HepG2 (cell line): ENCODE results near the gene DLL1. TPM values are rescaled to one million over a fixed set of nuclear protein-coding genes. Genes with fewer than 3 reads are reported as not detected.

ENCODE experiments used
- ATAC-seq: fragments of 200-7000 bp; cut with Tn5 transposase; 3 replicates; pipeline ENCODE4 v1.9.1; 2020; ENCODE audit warnings: mild to moderate bottlenecking, moderate library complexity
- BruUV-seq: library from RNA; stranded (reverse); fragments of 400-500 nt; replicated peaks from 2 replicates; lab custom pipeline; 2021; lab: Mats Ljungman, UMichigan
- CTCF ChIA-PET: fragments of 300-600 bp; formaldehyde crosslinking; extraction: SDS; loops from one replicate; lab custom pipeline; 2021; ENCODE audit warnings: low total read pairs, inconsistent platforms, low intra/inter-chr PET ratio; lab: Yijun Ruan, JAX
- POLR2A ChIA-PET: fragments of 350-600 bp; sonication (Branson Sonifier 250); formaldehyde crosslinking; loops from one replicate; lab custom pipeline; 2020; ENCODE audit warnings: antibody characterized with exemption, inconsistent platforms; lab: Yijun Ruan, JAX
- DNase-seq: peaks from one replicate; pipeline ENCODE4 v3.0.0-alpha.2; 2015; ENCODE audit warnings: low spot score
- FAIRE-seq: peaks from 3 replicates; lab custom pipeline; 2011; peaks lifted over from hg19 to GRCh38; lab: Jason Lieb, UNC
- H2AFZ ChIP-seq: one replicate; pipeline ENCODE4 v1.6.1; 2011; ENCODE audit warnings: low read length, inconsistent platforms
- H3K27ac ChIP-seq: fragments of 300-600 bp; 3 replicates; pipeline ENCODE4 v1.8.0; 2011; ENCODE audit warnings: mixed run types, mild to moderate bottlenecking, mixed read lengths, low read length, inconsistent platforms; ENCODE audit not compliant: insufficient read depth; ENCODE audit errors: extremely low read length
- H3K27me3 ChIP-seq, 2 experiments: fragments of 200-600 bp in 1 of 2; 2 replicates in 1 of 2; 3 replicates in 1 of 2; pipeline versions ENCODE4 v1.6.0 to v1.8.0; 2011; ENCODE audit warnings: low read length in 2 of 2, mild to moderate bottlenecking in 2 of 2, moderate library complexity in 2 of 2, inconsistent platforms in 1 of 2; ENCODE audit not compliant: insufficient read depth in 2 of 2, control insufficient read depth in 1 of 2
- H3K36me3 ChIP-seq, 2 experiments: fragments of 200-600 bp in 1 of 2; replicated peaks in 1 of 2; 2 replicates in 1 of 2; 3 replicates in 1 of 2; pipeline versions ENCODE4 v1.5.1 to v1.8.0; 2011; ENCODE audit warnings: low read length in 2 of 2, inconsistent platforms in 1 of 2; ENCODE audit not compliant: insufficient read depth in 2 of 2, control insufficient read depth in 1 of 2
- H3K4me1 ChIP-seq: 2 replicates; pipeline ENCODE4 v1.5.1; 2012; ENCODE audit warnings: low read length, inconsistent platforms; ENCODE audit not compliant: insufficient read depth
- H3K4me2 ChIP-seq: 2 replicates; pipeline ENCODE4 v1.6.0; 2011; ENCODE audit warnings: low read depth, low read length, inconsistent platforms
- H3K4me3 ChIP-seq, 3 experiments: fragments of 200-600 bp in 1 of 3; sonication (generic), shearing (Covaris generic) in 1 of 3; replicated peaks in 1 of 3; 2 replicates each; pipeline ENCODE4 v1.5.1; 2011 to 2016; ENCODE audit warnings: low read length in 3 of 3, inconsistent platforms in 2 of 3, low read depth in 2 of 3, mild to moderate bottlenecking in 2 of 3, control low read depth in 1 of 3, mixed read lengths in 1 of 3; ENCODE audit not compliant: insufficient read depth in 1 of 3
- H3K79me2 ChIP-seq: one replicate; pipeline ENCODE4 v1.6.1; 2011; ENCODE audit warnings: low read length, inconsistent platforms; ENCODE audit not compliant: insufficient read depth
- H3K9ac ChIP-seq: 2 replicates; pipeline ENCODE4 v1.6.0; 2011; ENCODE audit warnings: mild to moderate bottlenecking, low read depth, low read length, inconsistent platforms; ENCODE audit not compliant: insufficient read depth
- H3K9me3 ChIP-seq: 2 replicates; pipeline ENCODE4 v1.5.1; 2012; ENCODE audit warnings: mild to moderate bottlenecking, low read length
- H4K20me1 ChIP-seq: 2 replicates; pipeline ENCODE4 v1.6.0; 2011; ENCODE audit warnings: inconsistent platforms, mild to moderate bottlenecking, low read length, moderate library complexity; ENCODE audit not compliant: insufficient read depth
- AHR ChIP-seq: IDR thresholded peaks from 2 replicates; pipeline ENCODE4 v1.6.1; 2018; ENCODE audit warnings: missing genetic modification reagents, missing compliant biosample characterization
- CBX1 ChIP-seq: IDR thresholded peaks from one replicate; pipeline ENCODE4 v1.6.1; 2016; ENCODE audit warnings: antibody characterized with exemption, low read depth
- MATR3 ChIP-seq: sonication (generic); formaldehyde crosslinking; IDR thresholded peaks from 2 replicates; pipeline ENCODE4 v1.4.0; 2020; ENCODE audit warnings: missing genetic modification reagents
- PHF20 ChIP-seq: sonication (generic); formaldehyde crosslinking; IDR thresholded peaks from 2 replicates; pipeline ENCODE4 v1.5.0; 2020; ENCODE audit warnings: mild to moderate bottlenecking, missing genetic modification reagents
- RXRB ChIP-seq: IDR thresholded peaks from 2 replicates; pipeline ENCODE4 v1.6.1; 2016; ENCODE audit warnings: borderline replicate concordance, missing genetic modification reagents, missing compliant biosample characterization
- SP5 ChIP-seq: IDR thresholded peaks from 2 replicates; pipeline ENCODE4 v1.6.1; 2016; ENCODE audit warnings: low read depth, borderline replicate concordance
- ZNF546 ChIP-seq: sonication (generic); formaldehyde crosslinking; conservative IDR thresholded peaks from 2 replicates; pipeline ENCODE4 v1.8.1; 2023; ENCODE audit warnings: mild to moderate bottlenecking, missing genetic modification reagents
- ZNF761 ChIP-seq: sonication (generic); formaldehyde crosslinking; conservative IDR thresholded peaks from 2 replicates; pipeline ENCODE4 v1.4.0; 2020; ENCODE audit warnings: mild to moderate bottlenecking, missing genetic modification reagents
- WGBS: methylation state at CpG from one replicate; pipeline ENCODE4 v1.1.6; 2017; ENCODE audit warnings: low lambda C conversion rate; 5-methylcytosine and 5-hydroxymethylcytosine counted together
- in situ Hi-C: cut with HindIII; loops from 2 replicates; pipeline ENCODE4 v1.10.0; 2017; ENCODE audit warnings: low pct_unique_long_range_greater_than_20kb; ENCODE audit not compliant: extremely low pct_ligation_motif_present
- intact Hi-C: fragments of 100-400 bp; cut with micrococcal nuclease; formaldehyde crosslinking; loops from one replicate; pipeline ENCODE4 v1.10.0; 2022; ENCODE audit not compliant: unreplicated experiment
- polyA plus RNA-seq, 8 experiments: library from polyadenylated mRNA; depleted of rRNA in 3 of 8; stranded (reverse) in 7 of 8; unstranded in 1 of 8; fragments of >200 nt; fragmentation: Illumina TruSeq in 4 of 8; extraction: Trizol in 4 of 8; gene quantifications; 2 replicates each; pipeline versions ENCODE4 v1.2.1 to v1.2.3, GENCODE V29; 2011 to 2016; ENCODE audit warnings: low read depth in 4 of 8, missing spikeins in 1 of 8, mixed read lengths in 1 of 8; ENCODE audit not compliant: insufficient read depth in 1 of 8
- total RNA-seq, 5 experiments: library from RNA; depleted of rRNA; stranded (reverse); fragments of >200 nt; fragmentation: Illumina TruSeq; extraction: Trizol; gene quantifications; 2 replicates each; pipeline ENCODE4 v1.2.3, GENCODE V29; 2016; ENCODE audit warnings: low read depth in 1 of 5
- TF ChIP-seq, protein P1 (sequence below): IDR thresholded peaks from 2 replicates; pipeline ENCODE4 v1.6.1; 2012; ENCODE audit warnings: low read length, improper control_type of control experiment
- TF ChIP-seq, protein P2 (sequence below): sonication (generic); formaldehyde crosslinking; IDR thresholded peaks from 2 replicates; pipeline ENCODE4 v1.8.1; 2023; ENCODE audit warnings: mild to moderate bottlenecking, moderate library complexity, missing genetic modification reagents
- TF ChIP-seq, protein P3 (sequence below): sonication (generic); formaldehyde crosslinking; IDR thresholded peaks from 2 replicates; pipeline ENCODE4 v1.5.0; 2020; ENCODE audit warnings: mild to moderate bottlenecking, missing genetic modification reagents, moderate library complexity

DLL1 gene
- total and polyA plus RNA-seq, 2 of the 13 experiments (the other 11 are each of a cell fraction or from before 2014, with no cell fraction given): not detected

DNA sequence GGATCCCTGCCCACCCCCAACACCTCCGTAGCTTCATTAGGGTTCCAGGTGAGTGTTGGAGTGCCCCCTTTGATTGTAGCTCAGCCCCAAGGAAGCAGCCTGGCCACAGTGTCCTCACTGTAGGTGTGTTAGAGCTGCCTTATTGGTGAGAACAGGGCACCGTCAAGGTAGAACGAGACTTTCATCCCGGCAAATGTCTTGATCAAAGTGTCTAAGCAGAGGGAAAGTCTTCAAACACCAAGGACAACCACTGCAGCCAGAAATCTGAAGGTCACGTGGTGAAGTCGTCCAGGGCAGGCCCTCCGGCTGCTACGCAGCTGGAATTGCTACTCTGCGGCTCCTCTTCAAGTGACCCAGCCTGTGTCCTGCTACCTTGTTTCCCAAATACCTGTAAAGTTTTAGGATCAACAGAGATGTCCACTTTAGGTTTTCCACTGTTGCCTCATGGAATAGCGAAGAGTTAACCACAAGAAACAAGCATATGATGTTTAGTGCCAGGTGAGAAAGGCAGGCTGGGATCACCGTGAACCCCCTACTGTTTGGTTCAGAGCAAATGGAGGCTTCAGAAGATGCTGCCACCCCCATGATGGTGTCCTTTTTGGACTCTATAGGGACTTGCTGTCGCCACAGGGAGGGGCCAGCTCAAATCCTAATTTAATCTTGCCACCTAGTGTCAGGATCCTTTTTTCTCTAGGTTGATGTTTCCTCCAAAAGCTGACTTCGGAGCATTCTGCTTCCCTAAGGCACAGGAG lies 1.7 kb upstream of the DLL1 start (continued):
- TF ChIP-seq, protein P1, sequence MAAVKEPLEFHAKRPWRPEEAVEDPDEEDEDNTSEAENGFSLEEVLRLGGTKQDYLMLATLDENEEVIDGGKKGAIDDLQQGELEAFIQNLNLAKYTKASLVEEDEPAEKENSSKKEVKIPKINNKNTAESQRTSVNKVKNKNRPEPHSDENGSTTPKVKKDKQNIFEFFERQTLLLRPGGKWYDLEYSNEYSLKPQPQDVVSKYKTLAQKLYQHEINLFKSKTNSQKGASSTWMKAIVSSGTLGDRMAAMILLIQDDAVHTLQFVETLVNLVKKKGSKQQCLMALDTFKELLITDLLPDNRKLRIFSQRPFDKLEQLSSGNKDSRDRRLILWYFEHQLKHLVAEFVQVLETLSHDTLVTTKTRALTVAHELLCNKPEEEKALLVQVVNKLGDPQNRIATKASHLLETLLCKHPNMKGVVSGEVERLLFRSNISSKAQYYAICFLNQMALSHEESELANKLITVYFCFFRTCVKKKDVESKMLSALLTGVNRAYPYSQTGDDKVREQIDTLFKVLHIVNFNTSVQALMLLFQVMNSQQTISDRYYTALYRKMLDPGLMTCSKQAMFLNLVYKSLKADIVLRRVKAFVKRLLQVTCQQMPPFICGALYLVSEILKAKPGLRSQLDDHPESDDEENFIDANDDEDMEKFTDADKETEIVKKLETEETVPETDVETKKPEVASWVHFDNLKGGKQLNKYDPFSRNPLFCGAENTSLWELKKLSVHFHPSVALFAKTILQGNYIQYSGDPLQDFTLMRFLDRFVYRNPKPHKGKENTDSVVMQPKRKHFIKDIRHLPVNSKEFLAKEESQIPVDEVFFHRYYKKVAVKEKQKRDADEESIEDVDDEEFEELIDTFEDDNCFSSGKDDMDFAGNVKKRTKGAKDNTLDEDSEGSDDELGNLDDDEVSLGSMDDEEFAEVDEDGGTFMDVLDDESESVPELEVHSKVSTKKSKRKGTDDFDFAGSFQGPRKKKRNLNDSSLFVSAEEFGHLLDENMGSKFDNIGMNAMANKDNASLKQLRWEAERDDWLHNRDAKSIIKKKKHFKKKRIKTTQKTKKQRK: no peak
- TF ChIP-seq, protein P2, sequence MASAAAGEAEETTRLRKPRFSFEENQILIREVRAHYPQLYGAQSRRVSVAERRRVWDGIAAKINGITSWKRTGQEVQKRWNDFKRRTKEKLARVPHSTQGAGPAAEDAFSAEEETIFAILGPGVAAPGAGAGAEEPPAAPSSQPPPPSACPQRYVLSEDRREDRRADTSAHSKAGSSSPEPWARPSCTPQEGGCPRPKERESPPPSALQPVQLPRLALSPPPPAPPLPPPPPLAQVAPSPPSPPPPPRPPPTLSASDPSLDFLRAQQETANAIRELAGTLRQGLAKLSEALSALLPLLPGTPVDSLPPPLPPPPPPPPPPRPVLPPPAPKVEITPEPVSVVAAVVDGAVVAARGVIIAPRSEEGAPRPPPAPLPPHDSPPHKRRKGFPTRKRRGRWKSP (CRISPR knock-in tag): no peak
- TF ChIP-seq SP5 (CRISPR knock-in tag) (no peak), AHR (CRISPR knock-in tag) (no peak)
- TF ChIP-seq, all 625 proteins: peak for 4

DNA sequence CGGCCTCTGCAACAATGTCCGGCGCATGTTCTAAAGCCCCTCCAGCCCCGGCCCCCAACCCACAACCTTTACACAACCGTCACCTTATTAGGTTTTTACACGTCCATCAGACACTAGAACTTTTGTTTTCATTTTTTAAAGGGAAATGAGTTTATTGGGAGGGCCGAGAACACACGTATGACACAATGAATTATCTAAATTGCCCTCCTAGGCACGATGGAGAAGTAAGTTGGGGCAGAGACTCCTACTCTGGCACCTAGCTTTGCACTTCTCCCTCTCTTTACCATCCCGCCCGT lies 1.2 kb upstream of the DLL1 start:
- no peak for TF ChIP-seq RXRB
- TF ChIP-seq, protein P3, sequence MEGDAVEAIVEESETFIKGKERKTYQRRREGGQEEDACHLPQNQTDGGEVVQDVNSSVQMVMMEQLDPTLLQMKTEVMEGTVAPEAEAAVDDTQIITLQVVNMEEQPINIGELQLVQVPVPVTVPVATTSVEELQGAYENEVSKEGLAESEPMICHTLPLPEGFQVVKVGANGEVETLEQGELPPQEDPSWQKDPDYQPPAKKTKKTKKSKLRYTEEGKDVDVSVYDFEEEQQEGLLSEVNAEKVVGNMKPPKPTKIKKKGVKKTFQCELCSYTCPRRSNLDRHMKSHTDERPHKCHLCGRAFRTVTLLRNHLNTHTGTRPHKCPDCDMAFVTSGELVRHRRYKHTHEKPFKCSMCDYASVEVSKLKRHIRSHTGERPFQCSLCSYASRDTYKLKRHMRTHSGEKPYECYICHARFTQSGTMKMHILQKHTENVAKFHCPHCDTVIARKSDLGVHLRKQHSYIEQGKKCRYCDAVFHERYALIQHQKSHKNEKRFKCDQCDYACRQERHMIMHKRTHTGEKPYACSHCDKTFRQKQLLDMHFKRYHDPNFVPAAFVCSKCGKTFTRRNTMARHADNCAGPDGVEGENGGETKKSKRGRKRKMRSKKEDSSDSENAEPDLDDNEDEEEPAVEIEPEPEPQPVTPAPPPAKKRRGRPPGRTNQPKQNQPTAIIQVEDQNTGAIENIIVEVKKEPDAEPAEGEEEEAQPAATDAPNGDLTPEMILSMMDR (CRISPR knock-in tag): 0 out of 2 replicates have a peak, but pooled peaks have one; percentile 22
- TF ChIP-seq PHF20 (CRISPR knock-in tag): no peak
- TF ChIP-seq ZNF761 (CRISPR knock-in tag): no peak
- TF ChIP-seq MATR3 (CRISPR knock-in tag): no peak
- TF ChIP-seq ZNF546 (CRISPR knock-in tag): no peak
- no peak for TF ChIP-seq CBX1
- TF ChIP-seq, all 625 proteins: peak for 1
- intact Hi-C loops (no loop called here), in situ Hi-C loops (no loop called here)
- Histone ChIP-seq H3K4me2 (no peak overlapping the region), H3K27me3 (peaks cover 41 to 95% of the 10 kb centered on the region in 2 experiments), H3K79me2 (no peaks in the 10 kb centered on the region), H3K36me3 (no peaks in the 10 kb centered on the region), H3K9me3 (no peaks in the 10 kb centered on the region), H4K20me1 (peaks cover 4% of the 10 kb centered on the region; the same call in 1 of the 2 replicates), H3K9ac (no peak overlapping the region), H3K4me1 (peaks cover 37% of the 10 kb centered on the region), H3K27ac (no peak overlapping the region), H3K4me3 (no peak overlapping the region), H2AFZ (no peak overlapping the region)
- 6% methylated on average over 11 of the region's 11 CpGs for WGBS
- DNase-seq (no peak), ATAC-seq (no peak), FAIRE-seq (no peak)
- no TSS peak for BruUV-seq
- POLR2A ChIA-PET: interaction anchor here (0.9 kb wide), 1 partner anchor 14 kb away, joined by 3 read pairs; the partner anchor contains the start of gene FAM120B
- CTCF ChIA-PET: no interaction called here
